Ovary (tissue), 3 donors: ENCODE measurements around the gene PTCHD4.

ENCODE experiments used
- CTCF ChIP-seq, 3 donors: fragments of 450-650 bp in 2 of 3; fragments of 200-600 bp in 1 of 3; IDR thresholded peaks; one replicate each; pipeline versions ENCODE4 v1.5.1 to v1.8.0; 2016 to 2022; ENCODE audit warnings: antibody characterized with exemption in 3 of 3, mild to moderate bottlenecking in 1 of 3
- POLR2A ChIP-seq: fragments of 450-650 bp; IDR thresholded peaks from one replicate; pipeline ENCODE4 v1.6.1; 2017; ENCODE audit warnings: antibody characterized with exemption, mild to moderate bottlenecking, moderate library complexity
- donor health status: DM: no; HTN: no; CAD: no.

GRCh38 chr6:48098923-48099322, 12.1 kb downstream of the PTCHD4 start:
- TF ChIP-seq CTCF (IDR thresholded peaks at IDR 0.05) (no peak), POLR2A (no peak)
